RWPE1 (cell line): Measurements from ENCODE around the gene ETV6.

Experiments
- CTCF ChIA-PET: fragments of 350-600 bp; sonication (Branson Sonifier 250); formaldehyde crosslinking; extraction: SDS; loops from one replicate; lab custom pipeline; 2021; lab: Yijun Ruan, JAX
- POLR2A ChIA-PET: fragments of 400-600 bp; formaldehyde crosslinking; extraction: SDS; loops from one replicate; lab custom pipeline; 2020; ENCODE audit warnings: antibody characterized with exemption; ENCODE audit not compliant: low non-redundant PET; lab: Yijun Ruan, JAX
- DNase-seq: peaks from one replicate; pipeline ENCODE4 v3.0.0; 2012; ENCODE audit warnings: low spot score
- H3K27ac ChIP-seq: fragments of 450-650 bp; 2 replicates; pipeline ENCODE4 v1.5.1; 2017
- CTCF ChIP-seq: fragments of 450-650 bp; conservative IDR thresholded peaks from 2 replicates; pipeline ENCODE4 v1.5.1; 2017; ENCODE audit warnings: low read depth, mild to moderate bottlenecking

Gene ETV6

GRCh38 chr12:11804130-11804529, 154.7 kb downstream of the ETV6 start:
- CTCF ChIA-PET: no interaction called here
- DNase-seq: no peak
- no peak for TF ChIP-seq CTCF
- POLR2A ChIA-PET: no interaction called here
- H3K27ac ChIP-seq: no peak overlapping the region

- ChIA-PET CTCF (no interaction called here), POLR2A (no interaction called here)
- H3K27ac ChIP-seq: no peak overlapping the region
- no peak for DNase-seq
- TF ChIP-seq CTCF: no peak
Observed at GRCh38 chr12:11805043-11805442, 155.6 kb downstream of the ETV6 start.

- TF ChIP-seq CTCF: no peak
- no peak overlapping the region for H3K27ac ChIP-seq
- POLR2A ChIA-PET: no interaction called here
- DNase-seq: no peak
- CTCF ChIA-PET: no interaction called here
Observed at GRCh38 chr12:11805680-11806079, 156.2 kb downstream of the ETV6 start.

GRCh38 chr12:11807458-11807857, 158.0 kb downstream of the ETV6 start:
- TF ChIP-seq CTCF: no peak
- H3K27ac ChIP-seq: no peak overlapping the region
- DNase-seq: no peak
- CTCF ChIA-PET: no interaction called here
- POLR2A ChIA-PET: no interaction called here

- POLR2A ChIA-PET: no interaction called here
- no peak for TF ChIP-seq CTCF
- H3K27ac ChIP-seq: no peak overlapping the region
- CTCF ChIA-PET: no interaction called here
- no peak for DNase-seq
Observed at GRCh38 chr12:11808931-11809330, 159.5 kb downstream of the ETV6 start.

- DNase-seq: no peak
- no peak overlapping the region for H3K27ac ChIP-seq
- ChIA-PET POLR2A (no interaction called here), CTCF (no interaction called here)
- no peak for TF ChIP-seq CTCF
Observed at GRCh38 chr12:11810206-11810545, 160.7 kb downstream of the ETV6 start.

GRCh38 chr12:11811008-11811407, 161.5 kb downstream of the ETV6 start:
- CTCF ChIA-PET: interaction anchor here (0.7 kb wide), 1 partner anchor 185 kb away, joined by 5 read pairs; no protein-coding TSS in a partner anchor
- no peak for DNase-seq
- POLR2A ChIA-PET: no interaction called here
- no peak overlapping the region for H3K27ac ChIP-seq
- TF ChIP-seq CTCF: no peak
